GM12878 (cell line): ENCODE measurements around the gene DRD2. TPM values are rescaled to one million over a fixed set of nuclear protein-coding genes. Genes with fewer than 3 reads are reported as not detected.

Source experiments
- ATAC-seq: fragments of 200-7000 bp; cut with Tn5 transposase; 3 replicates; pipeline ENCODE4 v1.9.1; 2020; ENCODE audit warnings: mild to moderate bottlenecking, moderate library complexity
- BruUV-seq: library from RNA; stranded (reverse); fragments of 400-500 nt; replicated peaks from 2 replicates; lab custom pipeline; 2021; lab: Mats Ljungman, UMichigan
- CTCF ChIA-PET: fragments of 300-600 bp; sonication (Branson Sonifier 250); formaldehyde crosslinking; extraction: SDS; loops from one replicate; lab custom pipeline; 2021; ENCODE audit warnings: inconsistent platforms; lab: Yijun Ruan, JAX
- POLR2A ChIA-PET: fragments of 350-600 bp; formaldehyde crosslinking; extraction: SDS; loops from one replicate; lab custom pipeline; 2021; ENCODE audit warnings: inconsistent platforms; lab: Charles Lee
- RAD21 ChIA-PET: fragments of 300-600 bp; sonication (Branson Sonifier 250); formaldehyde crosslinking; loops from one replicate; lab custom pipeline; 2023; ENCODE audit warnings: antibody characterized with exemption; ENCODE audit not compliant: unreplicated experiment; lab: Charles Lee
- SMC1A ChIA-PET: fragments of 300-600 bp; sonication (Branson Sonifier 250); formaldehyde crosslinking; loops from one replicate; lab custom pipeline; 2023; ENCODE audit not compliant: unreplicated experiment, uncharacterized antibody; lab: Charles Lee
- DNase-seq: peaks from one replicate; pipeline ENCODE4 v3.0.0-alpha.2; 2011; ENCODE audit warnings: low read depth, low spot score
- FAIRE-seq: peaks from 3 replicates; lab custom pipeline; 2011; peaks lifted over from hg19 to GRCh38; lab: Jason Lieb, UNC
- H2AFZ ChIP-seq: 2 replicates; pipeline ENCODE4 v1.6.0; 2011; ENCODE audit warnings: low read depth, low read length, control low read depth; ENCODE audit not compliant: control insufficient read depth
- H3K27ac ChIP-seq: 2 replicates; pipeline ENCODE4 v1.5.1; 2011; ENCODE audit warnings: control low read depth; ENCODE audit not compliant: control insufficient read depth, insufficient read depth
- H3K27me3 ChIP-seq, 2 experiments: replicated peaks in 1 of 2; 2 replicates each; pipeline versions ENCODE4 v1.6.0 to v1.6.1; 2011; ENCODE audit warnings: low read length in 1 of 2; ENCODE audit not compliant: control insufficient read depth in 2 of 2, insufficient read depth in 2 of 2
- H3K36me3 ChIP-seq, 2 experiments: 2 replicates each; pipeline ENCODE4 v1.5.1; 2011; ENCODE audit warnings: low read length in 1 of 2; ENCODE audit not compliant: control insufficient read depth in 2 of 2, insufficient read depth in 2 of 2
- H3K4me1 ChIP-seq: 2 replicates; pipeline ENCODE4 v1.6.1; 2011; ENCODE audit warnings: mild to moderate bottlenecking, low read length, moderate library complexity, mixed read lengths; ENCODE audit not compliant: control insufficient read depth, insufficient read depth
- H3K4me2 ChIP-seq: 2 replicates; pipeline ENCODE4 v1.6.0; 2011; ENCODE audit warnings: control low read depth; ENCODE audit not compliant: control insufficient read depth, insufficient read depth
- H3K4me3 ChIP-seq: fragments of 200-600 bp; sonication (generic); 2 replicates; pipeline ENCODE4 v1.5.1; 2016
- H3K79me2 ChIP-seq: 2 replicates; pipeline ENCODE4 v1.6.0; 2011; ENCODE audit warnings: low read length; ENCODE audit not compliant: control insufficient read depth, insufficient read depth
- H3K9ac ChIP-seq: 2 replicates; pipeline ENCODE4 v1.8.0; 2011; ENCODE audit warnings: low read length, control low read depth, mixed read lengths; ENCODE audit not compliant: control insufficient read depth, insufficient read depth
- H3K9me3 ChIP-seq: replicated peaks from 3 replicates; pipeline ENCODE4 v1.5.1; 2011; ENCODE audit warnings: mild to moderate bottlenecking, low read length; ENCODE audit not compliant: control insufficient read depth, insufficient read depth
- H4K20me1 ChIP-seq: 2 replicates; pipeline ENCODE4 v1.6.0; 2011; ENCODE audit not compliant: control insufficient read depth, insufficient read depth
- FOS ChIP-seq: IDR thresholded peaks from 3 replicates; pipeline ENCODE4 v1.6.1; 2011; ENCODE audit warnings: borderline replicate concordance; ENCODE audit not compliant: insufficient read length; ENCODE audit errors: extremely low read depth
- JUNB ChIP-seq: IDR thresholded peaks from 2 replicates; pipeline ENCODE4 v1.6.1; 2016; ENCODE audit warnings: antibody characterized with exemption, mild to moderate bottlenecking
- SIX5 ChIP-seq: IDR thresholded peaks from 2 replicates; pipeline ENCODE4 v1.6.1; 2011; ENCODE audit warnings: mild to moderate bottlenecking, low read depth, low read length, moderate library complexity; ENCODE audit not compliant: severe bottlenecking
- ZSCAN29 ChIP-seq: fragments of 450-650 bp; IDR thresholded peaks from 2 replicates; pipeline ENCODE4 v1.6.1; 2017; ENCODE audit warnings: mild to moderate bottlenecking, moderate library complexity
- WGBS: methylation state at CpG from one replicate; pipeline ENCODE4 v1.1.6; 2016; ENCODE audit warnings: low lambda C conversion rate; ENCODE audit not compliant: insufficient replicate concordance, insufficient coverage; ENCODE audit errors: missing lambda C conversion rate; 5-methylcytosine and 5-hydroxymethylcytosine counted together
- in situ Hi-C: fragments of 300-500 bp; cut with MboI; formaldehyde crosslinking; loops from 9 replicates; pipeline ENCODE4 v1.14.3; 2018; ENCODE audit warnings: mixed read lengths
- intact Hi-C: fragments of 100-400 bp; cut with micrococcal nuclease; formaldehyde crosslinking; loops from one replicate; pipeline ENCODE4 v1.14.2; 2022; ENCODE audit not compliant: unreplicated experiment
- polyA plus RNA-seq, 11 experiments: library from polyadenylated mRNA; depleted of rRNA in 4 of 11; unstranded in 6 of 11; stranded (reverse) in 5 of 11; fragments of >200 nt; fragmentation: Nextera tagmentation in 4 of 11; fragmentation: Illumina TruSeq in 1 of 11; extraction: Ambion mirVana in 4 of 11; extraction: Trizol in 1 of 11; gene quantifications; 1 replicate in 1 of 11; 2 replicates in 10 of 11; pipeline versions ENCODE4 v1.2.1 to v1.2.3, GENCODE V29; 2011 to 2016; ENCODE audit warnings: inconsistent platforms in 2 of 11, missing spikeins in 2 of 11, low read depth in 1 of 11
- total RNA-seq, 4 experiments: library from RNA; depleted of rRNA in 3 of 4; stranded (reverse); fragments of >200 nt in 3 of 4; fragmentation: Illumina TruSeq in 1 of 4; extraction: Trizol in 1 of 4; gene quantifications; 2 replicates each; pipeline versions ENCODE4 v1.2.1 to v1.2.3, GENCODE V29; 2013 to 2021

The DRD2 gene
- total and polyA plus RNA-seq, 10 of the 15 experiments (the other 5 are each of a cell fraction or from before 2014, with no cell fraction given): not detected

GRCh38 chr11:113395782-113396336 lies 79.3 kb downstream of the DRD2 start:
- SMC1A ChIA-PET: no interaction called here
- WGBS: 47% methylated on average over 8 of the region's 9 CpGs
- no peak for FAIRE-seq
- no peak for ATAC-seq
- Histone ChIP-seq H3K4me1 (no peaks in the 10 kb centered on the region), H2AFZ (no peak overlapping the region), H3K79me2 (no peaks in the 10 kb centered on the region), H3K27me3 (peaks cover 0 to 2% of the 10 kb centered on the region in 2 experiments; a peak in 2 of 4 replicates), H3K9me3 (no peaks in the 10 kb centered on the region), H3K4me2 (no peak overlapping the region), H3K4me3 (no peak overlapping the region), H3K9ac (no peak overlapping the region), H3K36me3 (no peaks in the 10 kb centered on the region), H4K20me1 (no peaks in the 10 kb centered on the region), H3K27ac (no peak overlapping the region)
- POLR2A ChIA-PET: no interaction called here
- RAD21 ChIA-PET: no interaction called here
- no peak for DNase-seq
- BruUV-seq: no TSS peak
- CTCF ChIA-PET: interaction anchor here (0.6 to 1.2 kb wide), 2 partner anchors 11 to 349 kb away, joined by 3 to 4 read pairs; no protein-coding TSS in a partner anchor
- TF ChIP-seq ZSCAN29: no peak
- no peak for TF ChIP-seq JUNB
- no peak for TF ChIP-seq FOS
- intact Hi-C loops: no loop called here
- in situ Hi-C loops: no loop called here

DNA sequence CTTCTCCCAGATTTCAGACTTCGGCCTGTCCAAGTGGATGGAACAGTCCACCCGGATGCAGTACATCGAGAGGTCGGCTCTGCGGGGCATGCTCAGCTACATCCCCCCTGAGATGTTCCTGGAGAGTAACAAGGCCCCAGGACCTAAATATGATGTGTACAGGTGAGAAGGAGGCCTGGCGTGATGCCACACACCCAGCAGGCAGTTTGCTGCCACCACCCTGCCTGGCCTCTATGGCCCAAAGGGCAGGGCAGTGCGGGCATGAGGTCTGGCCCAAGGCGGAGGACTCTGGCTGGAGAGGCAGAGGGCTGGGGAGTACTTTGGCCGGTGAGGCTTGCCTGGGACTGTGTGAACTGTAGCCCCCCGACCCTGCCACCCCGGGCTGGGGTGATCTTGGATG lies 80.3 kb downstream of the DRD2 start:
- no TSS peak for BruUV-seq
- intact Hi-C loops (no loop called here), in situ Hi-C loops (no loop called here)
- Histone ChIP-seq H3K9ac (no peak overlapping the region), H3K9me3 (no peaks in the 10 kb centered on the region), H3K4me3 (no peak overlapping the region), H3K4me2 (no peak overlapping the region), H3K27ac (no peak overlapping the region), H3K27me3 (peaks cover 0 to 2% of the 10 kb centered on the region in 2 experiments; a peak in 2 of 4 replicates), H2AFZ (no peak overlapping the region), H3K79me2 (no peaks in the 10 kb centered on the region), H3K4me1 (no peaks in the 10 kb centered on the region), H3K36me3 (no peaks in the 10 kb centered on the region), H4K20me1 (no peaks in the 10 kb centered on the region)
- RAD21 ChIA-PET: no interaction called here
- FAIRE-seq: no peak
- POLR2A ChIA-PET: interaction anchor here (0.6 kb wide), 1 partner anchor 136 kb away, joined by 4 read pairs; no protein-coding TSS in a partner anchor
- DNase-seq: no peak
- SMC1A ChIA-PET: no interaction called here
- no peak for ATAC-seq
- no peak for TF ChIP-seq SIX5
- CTCF ChIA-PET: no interaction called here
- 28% methylated on average over 11 of the region's 11 CpGs for WGBS
